Trophoblast cell (in vitro differentiated cells and primary cell): ENCODE measurements around the gene PPP2R2C.

ENCODE experiments used
- DNase-seq, 2 donors: peaks; one replicate each; pipeline ENCODE4 v3.0.0-alpha.2; 2016
- H2AFZ ChIP-seq: 2 replicates; pipeline ENCODE4 v1.6.1; 2013; ENCODE audit warnings: low read length, moderate library complexity, mild to moderate bottlenecking; ENCODE audit not compliant: insufficient read depth, poor library complexity
- H2AK5ac ChIP-seq: 2 replicates; pipeline ENCODE4 v1.6.1; 2013; ENCODE audit warnings: mild to moderate bottlenecking, low read length
- H2BK120ac ChIP-seq: 2 replicates; pipeline ENCODE4 v1.6.1; 2013; ENCODE audit warnings: low read length, mild to moderate bottlenecking, moderate library complexity; ENCODE audit not compliant: insufficient read depth, poor library complexity
- H2BK12ac ChIP-seq: 2 replicates; pipeline ENCODE4 v1.6.1; 2013; ENCODE audit warnings: mild to moderate bottlenecking, low read length, moderate library complexity
- H2BK5ac ChIP-seq: 2 replicates; pipeline ENCODE4 v1.6.1; 2013; ENCODE audit warnings: low read length, low read depth, moderate library complexity, mild to moderate bottlenecking; ENCODE audit not compliant: poor library complexity
- H3K14ac ChIP-seq: 2 replicates; pipeline ENCODE4 v1.6.1; 2013; ENCODE audit warnings: mild to moderate bottlenecking, low read length
- H3K18ac ChIP-seq: 2 replicates; pipeline ENCODE4 v1.6.1; 2013; ENCODE audit warnings: mild to moderate bottlenecking, low read length
- H3K23ac ChIP-seq: 2 replicates; pipeline ENCODE4 v1.6.1; 2013; ENCODE audit warnings: low read length
- H3K27ac ChIP-seq: 2 replicates; pipeline ENCODE4 v1.5.1; 2013; ENCODE audit warnings: low read depth, mild to moderate bottlenecking, inconsistent platforms, low read length, moderate library complexity
- H3K27me3 ChIP-seq: 2 replicates; pipeline ENCODE4 v1.6.1; 2013; ENCODE audit warnings: inconsistent platforms, mild to moderate bottlenecking, low read length, moderate library complexity; ENCODE audit not compliant: insufficient read depth
- H3K36me3 ChIP-seq, 2 experiments: 1 replicate in 1 of 2; 2 replicates in 1 of 2; pipeline ENCODE4 v1.6.1; 2013; ENCODE audit warnings: low read length in 2 of 2, mild to moderate bottlenecking in 2 of 2, moderate library complexity in 1 of 2; ENCODE audit not compliant: insufficient read depth in 2 of 2, control insufficient read depth in 1 of 2
- H3K4ac ChIP-seq: 2 replicates; pipeline ENCODE4 v1.6.1; 2013; ENCODE audit warnings: low read depth, mild to moderate bottlenecking, low read length, moderate library complexity
- H3K4me1 ChIP-seq, 2 experiments: 1 replicate in 1 of 2; 2 replicates in 1 of 2; pipeline ENCODE4 v1.6.1; 2013; ENCODE audit warnings: low read length in 2 of 2, mild to moderate bottlenecking in 2 of 2, moderate library complexity in 1 of 2; ENCODE audit not compliant: insufficient read depth in 2 of 2, control insufficient read depth in 1 of 2
- H3K4me2 ChIP-seq: 2 replicates; pipeline ENCODE4 v1.6.1; 2013; ENCODE audit warnings: inconsistent platforms, mild to moderate bottlenecking, low read length, moderate library complexity
- H3K4me3 ChIP-seq: 2 replicates; pipeline ENCODE4 v1.5.1; 2013; ENCODE audit warnings: mild to moderate bottlenecking, low read depth, low read length, inconsistent platforms
- H3K79me1 ChIP-seq: one replicate; pipeline ENCODE4 v1.6.1; 2013; ENCODE audit warnings: low read length
- H3K79me2 ChIP-seq: 2 replicates; pipeline ENCODE4 v1.6.1; 2013; ENCODE audit warnings: low read length, mild to moderate bottlenecking; ENCODE audit not compliant: control insufficient read depth, insufficient read depth, poor library complexity
- H3K9ac ChIP-seq: 2 replicates; pipeline ENCODE4 v1.6.1; 2013; ENCODE audit warnings: mild to moderate bottlenecking, low read length
- H3K9me3 ChIP-seq: 2 replicates; pipeline ENCODE4 v1.6.1; 2013; ENCODE audit warnings: low read depth, mild to moderate bottlenecking, control low read depth, inconsistent platforms, low read length; ENCODE audit not compliant: insufficient read depth
- H4K12ac ChIP-seq: 2 replicates; pipeline ENCODE4 v1.6.1; 2013; ENCODE audit warnings: low read depth, mild to moderate bottlenecking, low read length, moderate library complexity
- H4K8ac ChIP-seq: 2 replicates; pipeline ENCODE4 v1.6.1; 2013; ENCODE audit warnings: low read depth, mild to moderate bottlenecking, low read length, moderate library complexity
- H4K91ac ChIP-seq: one replicate; pipeline ENCODE4 v1.6.1; 2013; ENCODE audit warnings: low read depth, mild to moderate bottlenecking, low read length, moderate library complexity
- WGBS: extraction: QIAGEN DNeasy Blood & Tissue Kit; methylation state at CpG from one replicate; pipeline ENCODE4 v1.1.7; 2013; ENCODE audit warnings: missing lambda C conversion rate; ENCODE audit not compliant: insufficient read length, insufficient coverage; ENCODE audit errors: extremely low coverage; 5-methylcytosine and 5-hydroxymethylcytosine counted together

The PPP2R2C gene

GRCh38 chr4:6294705-6295421, 177.6 kb downstream of the PPP2R2C start:
- no peaks in the 10 kb centered on the region for H3K79me2 ChIP-seq
- H4K8ac ChIP-seq, result no peak overlapping the region
- no peak overlapping the region for H3K4me3 ChIP-seq
- H3K36me3 ChIP-seq, result peaks cover 78 to 80% of the 10 kb centered on the region in 2 experiments
- DNase-seq, result no peak
- H3K27ac ChIP-seq, result no peak overlapping the region
- no peak overlapping the region for H2BK120ac ChIP-seq
- no peaks in the 10 kb centered on the region for H3K27me3 ChIP-seq
- H3K4me2 ChIP-seq, result no peak overlapping the region
- H2BK5ac ChIP-seq, result no peak overlapping the region
- H3K23ac ChIP-seq, result no peak overlapping the region
- no peaks in the 10 kb centered on the region for H3K79me1 ChIP-seq
- H4K91ac ChIP-seq, result no peak overlapping the region
- H3K18ac ChIP-seq, result no peak overlapping the region
- no peak overlapping the region for H2AK5ac ChIP-seq
- H3K9me3 ChIP-seq, result peaks cover 6% of the 10 kb centered on the region
- H3K9ac ChIP-seq, result no peak overlapping the region
- no peak overlapping the region for H2AFZ ChIP-seq
- WGBS, result no CpG with 5 or more reads among the region's 27 CpGs
- no peak overlapping the region for H2BK12ac ChIP-seq
- no peak overlapping the region for H4K12ac ChIP-seq
- H3K14ac ChIP-seq, result no peak overlapping the region
- no peaks in the 10 kb centered on the region for H3K4me1 ChIP-seq
- no peak overlapping the region for H3K4ac ChIP-seq

- H3K27ac ChIP-seq, result no peak overlapping the region
- no peak overlapping the region for H3K4me2 ChIP-seq
- no peak overlapping the region for H4K8ac ChIP-seq
- H2BK120ac ChIP-seq, result no peak overlapping the region
- no peaks in the 10 kb centered on the region for H3K79me1 ChIP-seq
- H3K4me1 ChIP-seq, result no peaks in the 10 kb centered on the region
- H3K18ac ChIP-seq, result no peak overlapping the region
- peaks cover 82 to 84% of the 10 kb centered on the region in 2 experiments for H3K36me3 ChIP-seq
- no peak overlapping the region for H3K4me3 ChIP-seq
- no peak for DNase-seq
- H2AK5ac ChIP-seq, result no peak overlapping the region
- no peaks in the 10 kb centered on the region for H3K79me2 ChIP-seq
- peaks cover 3% of the 10 kb centered on the region for H3K9me3 ChIP-seq
- H4K91ac ChIP-seq, result no peak overlapping the region
- no peak overlapping the region for H3K14ac ChIP-seq
- H2AFZ ChIP-seq, result no peak overlapping the region
- no peak overlapping the region for H3K9ac ChIP-seq
- H3K4ac ChIP-seq, result no peak overlapping the region
- no CpG with 5 or more reads among the region's 8 CpGs for WGBS
- H2BK5ac ChIP-seq, result no peak overlapping the region
- no peak overlapping the region for H2BK12ac ChIP-seq
- H3K23ac ChIP-seq, result no peak overlapping the region
- H4K12ac ChIP-seq, result no peak overlapping the region
- H3K27me3 ChIP-seq, result no peaks in the 10 kb centered on the region
These were observed 178.8 kb downstream of the PPP2R2C start for GRCh38 chr4:6293661-6294060.

GRCh38 chr4:6293097-6293445, 179.3 kb downstream of the PPP2R2C start:
- H3K36me3 ChIP-seq, result peaks cover 83 to 84% of the 10 kb centered on the region in 2 experiments
- no peaks in the 10 kb centered on the region for H3K4me1 ChIP-seq
- H2AK5ac ChIP-seq, result no peak overlapping the region
- H2AFZ ChIP-seq, result no peak overlapping the region
- no peak overlapping the region for H3K18ac ChIP-seq
- H3K4me2 ChIP-seq, result no peak overlapping the region
- H4K91ac ChIP-seq, result no peak overlapping the region
- no peak overlapping the region for H3K9ac ChIP-seq
- DNase-seq, result no peak
- no peak overlapping the region for H3K27ac ChIP-seq
- H4K8ac ChIP-seq, result no peak overlapping the region
- no peak overlapping the region for H2BK5ac ChIP-seq
- peaks cover 3% of the 10 kb centered on the region for H3K9me3 ChIP-seq
- no peaks in the 10 kb centered on the region for H3K27me3 ChIP-seq
- H2BK120ac ChIP-seq, result no peak overlapping the region
- H3K23ac ChIP-seq, result no peak overlapping the region
- WGBS, result no CpG with 5 or more reads among the region's 8 CpGs
- H4K12ac ChIP-seq, result no peak overlapping the region
- H3K4me3 ChIP-seq, result no peak overlapping the region
- H3K79me1 ChIP-seq, result no peaks in the 10 kb centered on the region
- H3K14ac ChIP-seq, result no peak overlapping the region
- no peaks in the 10 kb centered on the region for H3K79me2 ChIP-seq
- no peak overlapping the region for H2BK12ac ChIP-seq
- H3K4ac ChIP-seq, result no peak overlapping the region

- no CpG with 5 or more reads among the region's 13 CpGs for WGBS
- no peaks in the 10 kb centered on the region for H3K27me3 ChIP-seq
These were observed 179.9 kb downstream of the PPP2R2C start for GRCh38 chr4:6292376-6293096.

More at GRCh38 chr4:6292376-6293096, 179.9 kb downstream of the PPP2R2C start:
- H3K9me3 ChIP-seq, result peaks cover 3% of the 10 kb centered on the region
- no peak overlapping the region for H4K8ac ChIP-seq
- H2AFZ ChIP-seq, result no peak overlapping the region
- no peak overlapping the region for H3K14ac ChIP-seq
- no peak for DNase-seq
- peaks cover 81 to 86% of the 10 kb centered on the region in 2 experiments for H3K36me3 ChIP-seq
- H4K12ac ChIP-seq, result no peak overlapping the region
- H2AK5ac ChIP-seq, result no peak overlapping the region
- no peak overlapping the region for H3K4me2 ChIP-seq
- no peak overlapping the region for H3K23ac ChIP-seq
- no peak overlapping the region for H3K27ac ChIP-seq
- no peak overlapping the region for H2BK120ac ChIP-seq
- H2BK12ac ChIP-seq, result no peak overlapping the region
- H4K91ac ChIP-seq, result no peak overlapping the region
- no peaks in the 10 kb centered on the region for H3K79me2 ChIP-seq
- no peak overlapping the region for H3K4ac ChIP-seq
- no peak overlapping the region for H3K18ac ChIP-seq
- H3K4me1 ChIP-seq, result no peaks in the 10 kb centered on the region
- H3K9ac ChIP-seq, result no peak overlapping the region
- no peak overlapping the region for H2BK5ac ChIP-seq
- H3K79me1 ChIP-seq, result no peaks in the 10 kb centered on the region
- no peak overlapping the region for H3K4me3 ChIP-seq
